HCT116 (cell line): ENCODE results near the gene ELK4. TPM values are rescaled to one million over a fixed set of nuclear protein-coding genes. Genes with fewer than 3 reads are reported as not detected.

Source experiments
- ATAC-seq: fragments of 200-7000 bp; cut with Tn5 transposase; 2 replicates; pipeline ENCODE4 v1.9.1; 2020; ENCODE audit warnings: mild to moderate bottlenecking, moderate library complexity
- BruUV-seq: library from RNA; stranded (reverse); fragments of 400-500 nt; replicated peaks from 2 replicates; lab custom pipeline; 2021; lab: Mats Ljungman, UMichigan
- CTCF ChIA-PET: fragments of 300-600 bp; sonication (Branson Sonifier 250); formaldehyde crosslinking; loops from one replicate; lab custom pipeline; 2021; ENCODE audit warnings: antibody characterized with exemption; lab: Charles Lee
- POLR2A ChIA-PET: fragments of 300-600, 350-600 bp; sonication (Branson Sonifier 250); formaldehyde crosslinking; loops from one replicate; lab custom pipeline; 2021; ENCODE audit warnings: antibody characterized with exemption; lab: Charles Lee
- RAD21 ChIA-PET, 2 experiments: fragments of 300-600 bp; sonication (Branson Sonifier 250); formaldehyde crosslinking; loops; one replicate each; lab custom pipeline; 2023; ENCODE audit warnings: low total read pairs in 2 of 2; ENCODE audit not compliant: uncharacterized antibody in 2 of 2, unreplicated experiment in 2 of 2, low non-redundant PET in 1 of 2; lab: Charles Lee
- DNase-seq: peaks from one replicate; pipeline ENCODE4 v3.0.0-alpha.2; 2010; ENCODE audit warnings: low read depth, low spot score
- H2AFZ ChIP-seq: fragments of 200-600 bp; shearing (Covaris generic), sonication (generic); 2 replicates; pipeline ENCODE4 v1.6.1; 2017; ENCODE audit warnings: low read depth, mixed run types, mixed read lengths, antibody characterized with exemption, low read length; ENCODE audit not compliant: poor library complexity, severe bottlenecking
- H3K27ac ChIP-seq: 2 replicates; pipeline ENCODE4 v1.5.1; 2012; ENCODE audit warnings: low read depth, low read length
- H3K27me3 ChIP-seq: fragments of 200-600 bp; sonication (generic); 2 replicates; pipeline ENCODE4 v1.6.1; 2016; ENCODE audit warnings: mixed run types, low read length, mixed read lengths; ENCODE audit not compliant: insufficient read depth
- H3K36me3 ChIP-seq, 2 experiments: fragments of 200-500 bp in 1 of 2; fragments of 200-600 bp in 1 of 2; sonication (Bioruptor generic) in 1 of 2; sonication (generic) in 1 of 2; 2 replicates each; pipeline versions ENCODE4 v1.5.1 to v1.6.1; 2014 to 2016; ENCODE audit warnings: low read length in 2 of 2, inconsistent platforms in 1 of 2, mixed read lengths in 1 of 2, mixed run types in 1 of 2; ENCODE audit not compliant: insufficient read depth in 2 of 2, control insufficient read depth in 1 of 2
- H3K4me1 ChIP-seq, 2 experiments: fragments of 200-600 bp in 1 of 2; sonication (generic) in 1 of 2; 2 replicates each; pipeline versions ENCODE4 v1.5.1 to v1.6.1; 2012 to 2017; ENCODE audit warnings: low read length in 2 of 2, inconsistent platforms in 1 of 2, mild to moderate bottlenecking in 1 of 2, mixed read lengths in 1 of 2, mixed run types in 1 of 2, moderate library complexity in 1 of 2; ENCODE audit not compliant: insufficient read depth in 2 of 2, control insufficient read depth in 1 of 2
- H3K4me2 ChIP-seq: fragments of 200-600 bp; sonication (generic); 2 replicates; pipeline ENCODE4 v1.6.1; 2017; ENCODE audit warnings: mixed run types, low read length, mixed read lengths
- H3K4me3 ChIP-seq, 2 experiments: fragments of 200-600 bp in 1 of 2; sonication (generic) in 1 of 2; replicated peaks in 1 of 2; 2 replicates each; pipeline ENCODE4 v1.5.1; 2011 to 2016; ENCODE audit warnings: low read length in 2 of 2, control low read depth in 1 of 2, low read depth in 1 of 2, mild to moderate bottlenecking in 1 of 2, mixed read lengths in 1 of 2, mixed run types in 1 of 2
- H3K79me2 ChIP-seq: fragments of 200-600 bp; sonication (generic); 2 replicates; pipeline ENCODE4 v1.6.1; 2017; ENCODE audit warnings: mild to moderate bottlenecking, mixed run types, low read length, moderate library complexity, mixed read lengths; ENCODE audit not compliant: insufficient read depth
- H3K9ac ChIP-seq: fragments of 200-600 bp; sonication (generic); 2 replicates; pipeline ENCODE4 v1.6.1; 2016; ENCODE audit warnings: low read length, mixed read lengths
- H3K9me2 ChIP-seq: fragments of 200-600 bp; sonication (generic), shearing (Covaris generic); 2 replicates; pipeline ENCODE4 v1.6.1; 2017; ENCODE audit warnings: mixed run types, mild to moderate bottlenecking, moderate library complexity; ENCODE audit not compliant: insufficient read depth
- H3K9me3 ChIP-seq, 2 experiments: fragments of 200-500 bp in 1 of 2; fragments of 200-600 bp in 1 of 2; sonication (Bioruptor generic) in 1 of 2; sonication (generic) in 1 of 2; 2 replicates each; pipeline ENCODE4 v1.6.1; 2014 to 2017; ENCODE audit warnings: low read length in 2 of 2, mixed read lengths in 2 of 2, inconsistent platforms in 1 of 2, low read depth in 1 of 2, mild to moderate bottlenecking in 1 of 2, mixed run types in 1 of 2, moderate library complexity in 1 of 2; ENCODE audit not compliant: control insufficient read depth in 1 of 2, insufficient read depth in 1 of 2
- H4K20me1 ChIP-seq: fragments of 200-600 bp; sonication (generic), shearing (Covaris generic); 2 replicates; pipeline ENCODE4 v1.6.1; 2017; ENCODE audit warnings: mixed run types, mild to moderate bottlenecking, moderate library complexity; ENCODE audit not compliant: insufficient read depth
- CEBPB ChIP-seq: IDR thresholded peaks from 2 replicates; pipeline ENCODE4 v1.6.1; 2012; ENCODE audit warnings: low read depth
- ELF1 ChIP-seq: IDR thresholded peaks from 2 replicates; pipeline ENCODE4 v1.6.1; 2012; ENCODE audit warnings: low read depth, borderline replicate concordance
- EZH2 ChIP-seq: fragments of 200-600 bp; sonication (generic); IDR thresholded peaks from 2 replicates; pipeline ENCODE4 v1.6.1; 2017; ENCODE audit warnings: antibody characterized with exemption, mixed run types
- POLR2A ChIP-seq: IDR thresholded peaks from 2 replicates; pipeline ENCODE4 v1.7.0; 2011; ENCODE audit warnings: borderline replicate concordance; ENCODE audit not compliant: insufficient read depth, insufficient read length; ENCODE audit errors: extremely low read depth
- POLR2AphosphoS5 ChIP-seq: IDR thresholded peaks from 2 replicates; pipeline ENCODE4 v1.6.1; 2011; ENCODE audit warnings: mild to moderate bottlenecking, low read depth, low read length, moderate library complexity
- REST ChIP-seq: IDR thresholded peaks from 2 replicates; pipeline ENCODE4 v1.6.1; 2012; ENCODE audit warnings: low read depth
- SIN3A ChIP-seq: IDR thresholded peaks from 2 replicates; pipeline ENCODE4 v1.6.1; 2012; ENCODE audit warnings: low read depth
- YY1 ChIP-seq: IDR thresholded peaks from 2 replicates; pipeline ENCODE4 v1.6.1; 2011; ENCODE audit warnings: low read length, low read depth, moderate library complexity, mild to moderate bottlenecking; ENCODE audit not compliant: insufficient replicate concordance; ENCODE audit errors: extremely low read depth
- ZFX ChIP-seq: fragments of 450-650 bp; IDR thresholded peaks from 2 replicates; pipeline ENCODE4 v1.6.1; 2017
- ZNF274 ChIP-seq: fragments of 200-500 bp; sonication (Bioruptor generic); IDR thresholded peaks from 2 replicates; pipeline ENCODE4 v1.6.1; 2014; ENCODE audit warnings: mild to moderate bottlenecking, low read depth, low read length, inconsistent platforms
- intact Hi-C: fragments of 100-400 bp; cut with micrococcal nuclease; formaldehyde crosslinking; loops from 2 replicates; pipeline ENCODE4 v1.10.0; 2022
- total RNA-seq: library from RNA; stranded (reverse); gene quantifications from one replicate; pipeline ENCODE4 v1.2.1, GENCODE V29; 2021; ENCODE audit not compliant: unreplicated experiment
- TF ChIP-seq, protein P1 (sequence below), 3 experiments: fragments of 200-600 bp in 1 of 3; sonication (generic) in 1 of 3; IDR thresholded peaks in 2 of 3; conservative IDR thresholded peaks in 1 of 3; 2 replicates each; pipeline ENCODE4 v1.5.1; 2012 to 2017; ENCODE audit warnings: low read depth in 2 of 3, low read length in 2 of 3, antibody characterized with exemption in 1 of 3, borderline replicate concordance in 1 of 3, control low read depth in 1 of 3, mild to moderate bottlenecking in 1 of 3, mixed read lengths in 1 of 3, mixed run types in 1 of 3, moderate library complexity in 1 of 3; ENCODE audit not compliant: insufficient read depth in 1 of 3
- TF ChIP-seq, protein P2 (sequence below): IDR thresholded peaks from 2 replicates; pipeline ENCODE4 v1.6.1; 2012

The ELK4 gene
- total RNA-seq, 1 experiment from 2014 or later = 46.2 TPM

DNA sequence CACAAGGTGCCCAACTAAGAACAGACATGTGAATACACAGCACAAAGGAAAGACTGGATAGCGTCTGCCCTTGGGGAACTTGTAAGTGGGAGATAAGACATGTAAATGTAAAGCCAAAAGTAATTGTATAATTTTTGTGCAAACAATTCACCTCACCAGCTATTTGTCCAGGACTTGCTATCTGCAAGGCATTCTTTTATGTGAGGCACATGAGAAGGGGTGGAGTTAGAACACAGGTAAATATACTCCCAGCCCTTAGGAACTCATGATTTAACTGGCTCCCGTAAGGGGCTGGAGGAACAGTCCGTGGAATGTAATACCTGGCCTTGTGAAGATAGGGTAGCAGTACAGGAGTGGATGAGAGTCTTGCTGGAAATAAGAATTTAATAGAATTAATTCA, 66.0 kb downstream of the ELK4 start:
- no peak for ATAC-seq
- no peak overlapping the region for H3K9ac ChIP-seq
- POLR2A ChIA-PET = no interaction called here
- no peak for DNase-seq
- no TSS peak for BruUV-seq
- no peak overlapping the region for H3K4me3 ChIP-seq
- no peak for TF ChIP-seq SIN3A
- TF ChIP-seq, protein P1, sequence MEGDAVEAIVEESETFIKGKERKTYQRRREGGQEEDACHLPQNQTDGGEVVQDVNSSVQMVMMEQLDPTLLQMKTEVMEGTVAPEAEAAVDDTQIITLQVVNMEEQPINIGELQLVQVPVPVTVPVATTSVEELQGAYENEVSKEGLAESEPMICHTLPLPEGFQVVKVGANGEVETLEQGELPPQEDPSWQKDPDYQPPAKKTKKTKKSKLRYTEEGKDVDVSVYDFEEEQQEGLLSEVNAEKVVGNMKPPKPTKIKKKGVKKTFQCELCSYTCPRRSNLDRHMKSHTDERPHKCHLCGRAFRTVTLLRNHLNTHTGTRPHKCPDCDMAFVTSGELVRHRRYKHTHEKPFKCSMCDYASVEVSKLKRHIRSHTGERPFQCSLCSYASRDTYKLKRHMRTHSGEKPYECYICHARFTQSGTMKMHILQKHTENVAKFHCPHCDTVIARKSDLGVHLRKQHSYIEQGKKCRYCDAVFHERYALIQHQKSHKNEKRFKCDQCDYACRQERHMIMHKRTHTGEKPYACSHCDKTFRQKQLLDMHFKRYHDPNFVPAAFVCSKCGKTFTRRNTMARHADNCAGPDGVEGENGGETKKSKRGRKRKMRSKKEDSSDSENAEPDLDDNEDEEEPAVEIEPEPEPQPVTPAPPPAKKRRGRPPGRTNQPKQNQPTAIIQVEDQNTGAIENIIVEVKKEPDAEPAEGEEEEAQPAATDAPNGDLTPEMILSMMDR (IDR thresholded peaks at IDR 0.05 in 2 of 3, conservative IDR thresholded peaks at IDR 0.05 in 1 of 3; ENCODE audit: borderline replicate concordance in 1 of 3, insufficient read depth in 1 of 3, low read depth in 2 of 3, low read length in 2 of 3) = no peak
- TF ChIP-seq, protein P2, sequence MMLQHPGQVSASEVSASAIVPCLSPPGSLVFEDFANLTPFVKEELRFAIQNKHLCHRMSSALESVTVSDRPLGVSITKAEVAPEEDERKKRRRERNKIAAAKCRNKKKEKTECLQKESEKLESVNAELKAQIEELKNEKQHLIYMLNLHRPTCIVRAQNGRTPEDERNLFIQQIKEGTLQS = no peak
- TF ChIP-seq YY1 = no peak
- TF ChIP-seq CEBPB = no peak
- TF ChIP-seq REST = no peak
- TF ChIP-seq POLR2AphosphoS5 = no peak
- TF ChIP-seq ZNF274 = no peak
- TF ChIP-seq POLR2A = no peak
- TF ChIP-seq ZFX = no peak
- no peak for TF ChIP-seq ELF1
- TF ChIP-seq EZH2 = no peak
- intact Hi-C loops = no loop called here
- no peaks in the 10 kb centered on the region for H3K36me3 ChIP-seq
- H3K4me1 ChIP-seq = no peaks in the 10 kb centered on the region
- RAD21 ChIA-PET = no interaction called here
- CTCF ChIA-PET = no interaction called here
- no peak overlapping the region for H3K27ac ChIP-seq
- H3K27me3 ChIP-seq = no peaks in the 10 kb centered on the region
- no peak overlapping the region for H2AFZ ChIP-seq
- H3K9me2 ChIP-seq = no peaks in the 10 kb centered on the region
- H3K9me3 ChIP-seq = peaks cover 0 to 9% of the 10 kb centered on the region in 2 experiments; a peak in 1 of 4 replicates
- H4K20me1 ChIP-seq = no peaks in the 10 kb centered on the region
- no peaks in the 10 kb centered on the region for H3K79me2 ChIP-seq
- no peak overlapping the region for H3K4me2 ChIP-seq
